ENCODE results near the gene CPB1. TPM values are rescaled to one million over a fixed set of nuclear protein-coding genes. Genes with fewer than 3 reads are reported as not detected.

CPB1 gene
- total and polyA plus RNA-seq, 4 donors = 0.20 to 0.75 (median 0.57) TPM; not detected in 1

- DNase-seq (ENCODE audit: low spot score) = no peak
- H3K9me3 ChIP-seq (ENCODE audit: control insufficient read depth in 4 of 4, low read length in 3 of 4) = no peaks in the 10 kb centered on the region
- WGBS = 32% methylated on average over 4 of the region's 4 CpGs
- H3K36me3 ChIP-seq (ENCODE audit: control insufficient read depth in 4 of 4, insufficient read depth in 3 of 4, low read depth in 1 of 4, low read length in 3 of 4) = no peaks in the 10 kb centered on the region
- no peaks in the 10 kb centered on the region for H3K27me3 ChIP-seq (ENCODE audit: control insufficient read depth in 4 of 4, insufficient read depth in 4 of 4, low read length in 3 of 4)
- H3K4me1 ChIP-seq (ENCODE audit: control insufficient read depth in 4 of 4, insufficient read depth in 4 of 4, low read length in 3 of 4) = no peaks in the 10 kb centered on the region
- H3K4me3 ChIP-seq (ENCODE audit: low read depth in 1 of 3, low read length in 3 of 3) = no peak overlapping the region
- TF ChIP-seq FOXA2 (IDR thresholded peaks at IDR 0.05) (no peak), FOXA1 (IDR thresholded peaks at IDR 0.05) (no peak), ZBTB33 (IDR thresholded peaks at IDR 0.05) (no peak), RXRA (IDR thresholded peaks at IDR 0.05) (no peak), HNF4A (conservative IDR thresholded peaks at IDR 0.05) (no peak), SP1 (IDR thresholded peaks at IDR 0.05) (no peak), MAX (IDR thresholded peaks at IDR 0.05) (no peak), EGR1 (IDR thresholded peaks at IDR 0.05; ENCODE audit: low read depth in 2 of 2) (no peak)
- H3K9ac ChIP-seq (ENCODE audit: low read depth in 1 of 2, low read length in 2 of 2) = no peak overlapping the region
- H3K27ac ChIP-seq (ENCODE audit: low read depth in 1 of 2, low read length in 2 of 2) = no peak overlapping the region
These were observed 54.7 kb downstream of the CPB1 start for GRCh38 chr3:148882288-148882687.

GRCh38 chr3:148883163-148883562, 55.6 kb downstream of the CPB1 start:
- 89% methylated on average over 1 of the region's 1 CpG for WGBS
- no peak for DNase-seq (ENCODE audit: low spot score)
- Histone ChIP-seq H3K9ac (ENCODE audit: low read depth in 1 of 2, low read length in 2 of 2) (no peak overlapping the region), H3K4me3 (ENCODE audit: low read depth in 1 of 3, low read length in 3 of 3) (no peak overlapping the region), H3K36me3 (ENCODE audit: control insufficient read depth in 4 of 4, insufficient read depth in 3 of 4, low read depth in 1 of 4, low read length in 3 of 4) (no peaks in the 10 kb centered on the region), H3K9me3 (ENCODE audit: control insufficient read depth in 4 of 4, low read length in 3 of 4) (no peaks in the 10 kb centered on the region), H3K27ac (ENCODE audit: low read depth in 1 of 2, low read length in 2 of 2) (no peak overlapping the region), H3K4me1 (ENCODE audit: control insufficient read depth in 4 of 4, insufficient read depth in 4 of 4, low read length in 3 of 4) (no peaks in the 10 kb centered on the region), H3K27me3 (ENCODE audit: control insufficient read depth in 4 of 4, insufficient read depth in 4 of 4, low read length in 3 of 4) (no peaks in the 10 kb centered on the region)
- TF ChIP-seq EGR1 (IDR thresholded peaks at IDR 0.05; ENCODE audit: low read depth in 2 of 2) = no peak
- no peak for TF ChIP-seq NR2F2 (IDR thresholded peaks at IDR 0.05)
- TF ChIP-seq CTCF (IDR thresholded peaks at IDR 0.05; ENCODE audit: low read depth, low read length, missing input control) = no peak
- no peak for TF ChIP-seq TAF1 (conservative IDR thresholded peaks at IDR 0.05)
- TF ChIP-seq FOXA2 (IDR thresholded peaks at IDR 0.05) = no peak
- no peak for TF ChIP-seq YY1 (IDR thresholded peaks at IDR 0.05)
- no peak for TF ChIP-seq JUND (IDR thresholded peaks at IDR 0.05)

GRCh38 chr3:148884261-148884660, 56.6 kb downstream of the CPB1 start:
- no peak for DNase-seq (ENCODE audit: low spot score)
- no peaks in the 10 kb centered on the region for H3K36me3 ChIP-seq (ENCODE audit: control insufficient read depth in 4 of 4, insufficient read depth in 3 of 4, low read depth in 1 of 4, low read length in 3 of 4)
- no peaks in the 10 kb centered on the region for H3K9me3 ChIP-seq (ENCODE audit: control insufficient read depth in 4 of 4, low read length in 3 of 4)
- no peaks in the 10 kb centered on the region for H3K27me3 ChIP-seq (ENCODE audit: control insufficient read depth in 4 of 4, insufficient read depth in 4 of 4, low read length in 3 of 4)
- no peaks in the 10 kb centered on the region for H3K4me1 ChIP-seq (ENCODE audit: control insufficient read depth in 4 of 4, insufficient read depth in 4 of 4, low read length in 3 of 4)
- H3K9ac ChIP-seq (ENCODE audit: low read depth in 1 of 2, low read length in 2 of 2) = no peak overlapping the region
- no peak overlapping the region for H3K27ac ChIP-seq (ENCODE audit: low read depth in 1 of 2, low read length in 2 of 2)
- no peak overlapping the region for H3K4me3 ChIP-seq (ENCODE audit: low read depth in 1 of 3, low read length in 3 of 3)
- TF ChIP-seq NR2F2 (IDR thresholded peaks at IDR 0.05) (no peak), FOXA1 (IDR thresholded peaks at IDR 0.05) (no peak), JUND (IDR thresholded peaks at IDR 0.05) (no peak), FOXA2 (IDR thresholded peaks at IDR 0.05) (no peak), GABPA (IDR thresholded peaks at IDR 0.05 in 1 of 2, conservative IDR thresholded peaks at IDR 0.05 in 1 of 2) (no peak), REST (IDR thresholded peaks at IDR 0.05) (no peak), CTCF (IDR thresholded peaks at IDR 0.05; ENCODE audit: low read depth, low read length, missing input control) (no peak), TAF1 (conservative IDR thresholded peaks at IDR 0.05) (no peak), RXRA (IDR thresholded peaks at IDR 0.05) (no peak), MAX (IDR thresholded peaks at IDR 0.05) (no peak), EGR1 (IDR thresholded peaks at IDR 0.05; ENCODE audit: low read depth in 2 of 2) (no peak), SP1 (IDR thresholded peaks at IDR 0.05) (no peak)

All from liver (tissue), 9 donors.